ENCODE data around the gene SMIM3.

Gene SMIM3

DNA sequence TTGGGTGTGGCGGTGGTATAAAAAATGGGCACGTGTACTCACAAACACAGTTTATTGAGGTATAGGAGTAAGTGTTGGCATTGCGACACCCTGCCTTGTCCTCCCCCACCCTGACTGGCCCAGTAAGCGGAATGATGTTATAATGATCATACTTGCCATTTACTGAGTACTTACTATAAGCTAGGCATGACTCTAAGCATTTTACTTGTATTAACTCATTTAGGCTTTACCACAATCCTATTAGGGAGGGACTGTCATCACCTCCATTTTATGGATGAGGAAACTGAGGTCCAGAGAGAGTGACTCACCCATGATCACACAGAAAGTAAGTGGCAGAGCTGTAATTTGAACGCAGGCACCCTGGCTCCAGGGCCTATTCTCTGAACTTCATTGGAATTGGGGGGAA is 2.3 kb downstream of the SMIM3 start:
- no peak for ATAC-seq
- TF ChIP-seq, protein P1, sequence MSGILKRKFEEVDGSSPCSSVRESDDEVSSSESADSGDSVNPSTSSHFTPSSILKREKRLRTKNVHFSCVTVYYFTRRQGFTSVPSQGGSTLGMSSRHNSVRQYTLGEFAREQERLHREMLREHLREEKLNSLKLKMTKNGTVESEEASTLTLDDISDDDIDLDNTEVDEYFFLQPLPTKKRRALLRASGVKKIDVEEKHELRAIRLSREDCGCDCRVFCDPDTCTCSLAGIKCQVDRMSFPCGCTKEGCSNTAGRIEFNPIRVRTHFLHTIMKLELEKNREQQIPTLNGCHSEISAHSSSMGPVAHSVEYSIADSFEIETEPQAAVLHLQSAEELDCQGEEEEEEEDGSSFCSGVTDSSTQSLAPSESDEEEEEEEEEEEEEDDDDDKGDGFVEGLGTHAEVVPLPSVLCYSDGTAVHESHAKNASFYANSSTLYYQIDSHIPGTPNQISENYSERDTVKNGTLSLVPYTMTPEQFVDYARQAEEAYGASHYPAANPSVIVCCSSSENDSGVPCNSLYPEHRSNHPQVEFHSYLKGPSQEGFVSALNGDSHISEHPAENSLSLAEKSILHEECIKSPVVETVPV (CRISPR knock-in tag; IDR thresholded peaks at IDR 0.05) = no peak
- TF ChIP-seq, protein P2, sequence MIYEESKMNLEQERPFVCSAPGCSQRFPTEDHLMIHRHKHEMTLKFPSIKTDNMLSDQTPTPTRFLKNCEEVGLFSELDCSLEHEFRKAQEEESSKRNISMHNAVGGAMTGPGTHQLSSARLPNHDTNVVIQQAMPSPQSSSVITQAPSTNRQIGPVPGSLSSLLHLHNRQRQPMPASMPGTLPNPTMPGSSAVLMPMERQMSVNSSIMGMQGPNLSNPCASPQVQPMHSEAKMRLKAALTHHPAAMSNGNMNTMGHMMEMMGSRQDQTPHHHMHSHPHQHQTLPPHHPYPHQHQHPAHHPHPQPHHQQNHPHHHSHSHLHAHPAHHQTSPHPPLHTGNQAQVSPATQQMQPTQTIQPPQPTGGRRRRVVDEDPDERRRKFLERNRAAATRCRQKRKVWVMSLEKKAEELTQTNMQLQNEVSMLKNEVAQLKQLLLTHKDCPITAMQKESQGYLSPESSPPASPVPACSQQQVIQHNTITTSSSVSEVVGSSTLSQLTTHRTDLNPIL (CRISPR knock-in tag; IDR thresholded peaks at IDR 0.05; ENCODE audit: low read depth) = no peak
- TF ChIP-seq, protein P3, sequence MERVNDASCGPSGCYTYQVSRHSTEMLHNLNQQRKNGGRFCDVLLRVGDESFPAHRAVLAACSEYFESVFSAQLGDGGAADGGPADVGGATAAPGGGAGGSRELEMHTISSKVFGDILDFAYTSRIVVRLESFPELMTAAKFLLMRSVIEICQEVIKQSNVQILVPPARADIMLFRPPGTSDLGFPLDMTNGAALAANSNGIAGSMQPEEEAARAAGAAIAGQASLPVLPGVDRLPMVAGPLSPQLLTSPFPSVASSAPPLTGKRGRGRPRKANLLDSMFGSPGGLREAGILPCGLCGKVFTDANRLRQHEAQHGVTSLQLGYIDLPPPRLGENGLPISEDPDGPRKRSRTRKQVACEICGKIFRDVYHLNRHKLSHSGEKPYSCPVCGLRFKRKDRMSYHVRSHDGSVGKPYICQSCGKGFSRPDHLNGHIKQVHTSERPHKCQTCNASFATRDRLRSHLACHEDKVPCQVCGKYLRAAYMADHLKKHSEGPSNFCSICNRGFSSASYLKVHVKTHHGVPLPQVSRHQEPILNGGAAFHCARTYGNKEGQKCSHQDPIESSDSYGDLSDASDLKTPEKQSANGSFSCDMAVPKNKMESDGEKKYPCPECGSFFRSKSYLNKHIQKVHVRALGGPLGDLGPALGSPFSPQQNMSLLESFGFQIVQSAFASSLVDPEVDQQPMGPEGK (CRISPR knock-in tag; IDR thresholded peaks at IDR 0.05; ENCODE audit: borderline replicate concordance) = no peak
- TF ChIP-seq OSR1 (CRISPR knock-in tag; IDR thresholded peaks at IDR 0.05) (no peak), ZNF8 (CRISPR knock-in tag; IDR thresholded peaks at IDR 0.05) (no peak), GLIS3 (CRISPR knock-in tag; IDR thresholded peaks at IDR 0.05) (no peak)

DNA sequence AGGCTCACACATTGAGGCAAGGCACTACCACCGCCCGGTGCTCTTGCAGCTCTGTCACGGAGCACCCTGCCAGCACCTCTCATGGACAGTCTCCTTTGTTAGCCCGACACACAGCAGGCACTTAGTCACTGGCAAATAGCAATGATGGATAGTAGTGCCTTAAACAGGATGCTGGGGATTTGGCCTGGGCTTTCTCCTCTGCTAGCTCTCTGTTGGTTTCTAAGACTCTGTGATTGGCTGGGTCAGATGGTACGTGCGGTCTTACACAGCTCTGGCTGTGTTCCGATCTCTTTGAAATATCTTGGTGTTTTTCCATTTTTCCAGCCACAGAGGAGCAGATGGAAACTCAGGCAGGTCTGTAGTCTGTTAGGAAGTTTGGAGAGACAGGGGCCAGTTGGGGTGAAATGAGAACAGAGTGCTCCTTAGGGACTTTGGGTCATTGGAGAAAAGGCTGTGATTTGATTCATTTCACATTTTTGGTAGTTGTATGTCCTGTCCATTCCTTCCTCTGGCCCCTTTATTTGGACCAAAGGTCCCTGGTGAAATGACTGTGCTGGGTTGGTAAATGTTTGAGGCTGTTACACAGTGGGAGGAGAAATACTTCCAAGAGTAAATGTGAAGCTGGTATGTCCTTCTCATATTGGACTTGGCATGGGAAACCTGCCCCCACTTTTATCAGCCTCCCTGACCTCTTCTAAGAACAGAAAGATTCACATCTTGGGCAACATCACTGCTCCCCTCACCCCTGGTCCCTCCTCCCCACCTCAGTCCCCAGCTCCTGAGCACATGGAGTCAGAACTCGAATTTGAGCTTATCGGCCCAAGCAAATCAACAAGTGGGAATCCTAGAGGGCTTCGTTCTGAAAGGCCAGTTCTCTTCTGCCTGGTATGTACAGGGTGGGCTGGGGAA is 3.4 kb downstream of the SMIM3 start:
- TF ChIP-seq, protein P4, sequence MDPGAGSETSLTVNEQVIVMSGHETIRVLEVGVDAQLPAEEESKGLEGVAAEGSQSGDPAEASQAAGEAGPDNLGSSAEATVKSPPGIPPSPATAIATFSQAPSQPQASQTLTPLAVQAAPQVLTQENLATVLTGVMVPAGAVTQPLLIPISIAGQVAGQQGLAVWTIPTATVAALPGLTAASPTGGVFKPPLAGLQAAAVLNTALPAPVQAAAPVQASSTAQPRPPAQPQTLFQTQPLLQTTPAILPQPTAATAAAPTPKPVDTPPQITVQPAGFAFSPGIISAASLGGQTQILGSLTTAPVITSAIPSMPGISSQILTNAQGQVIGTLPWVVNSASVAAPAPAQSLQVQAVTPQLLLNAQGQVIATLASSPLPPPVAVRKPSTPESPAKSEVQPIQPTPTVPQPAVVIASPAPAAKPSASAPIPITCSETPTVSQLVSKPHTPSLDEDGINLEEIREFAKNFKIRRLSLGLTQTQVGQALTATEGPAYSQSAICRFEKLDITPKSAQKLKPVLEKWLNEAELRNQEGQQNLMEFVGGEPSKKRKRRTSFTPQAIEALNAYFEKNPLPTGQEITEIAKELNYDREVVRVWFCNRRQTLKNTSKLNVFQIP (CRISPR knock-in tag; IDR thresholded peaks at IDR 0.05; ENCODE audit: borderline replicate concordance, low read depth) = no peak
- TF ChIP-seq ZFP3 (CRISPR knock-in tag; IDR thresholded peaks at IDR 0.05) = peak; percentile 47; the same call in 1 of the 2 replicates
- no peak for TF ChIP-seq CSDC2 (CRISPR knock-in tag; IDR thresholded peaks at IDR 0.05)
- 0 out of 2 replicates have a peak, but pooled peaks have one; percentile 14 for TF ChIP-seq TCF4 (CRISPR knock-in tag; IDR thresholded peaks at IDR 0.05; ENCODE audit: borderline replicate concordance)
- TF ChIP-seq GLIS3 (CRISPR knock-in tag; IDR thresholded peaks at IDR 0.05) = 0 out of 2 replicates have a peak, but pooled peaks have one; percentile 20
- peak; percentile 76 for TF ChIP-seq TOX (CRISPR knock-in tag; IDR thresholded peaks at IDR 0.05; ENCODE audit: borderline replicate concordance)
- TF ChIP-seq, protein P2 (CRISPR knock-in tag; IDR thresholded peaks at IDR 0.05; ENCODE audit: low read depth) = no peak
- peak; percentile 82 for TF ChIP-seq ISL1 (CRISPR knock-in tag; IDR thresholded peaks at IDR 0.05)
- TF ChIP-seq, protein P3 (CRISPR knock-in tag; IDR thresholded peaks at IDR 0.05; ENCODE audit: borderline replicate concordance) = no peak
- TF ChIP-seq PPARA (CRISPR knock-in tag; IDR thresholded peaks at IDR 0.05; ENCODE audit: borderline replicate concordance) = no peak
- ATAC-seq = peak; percentile 71

DNA sequence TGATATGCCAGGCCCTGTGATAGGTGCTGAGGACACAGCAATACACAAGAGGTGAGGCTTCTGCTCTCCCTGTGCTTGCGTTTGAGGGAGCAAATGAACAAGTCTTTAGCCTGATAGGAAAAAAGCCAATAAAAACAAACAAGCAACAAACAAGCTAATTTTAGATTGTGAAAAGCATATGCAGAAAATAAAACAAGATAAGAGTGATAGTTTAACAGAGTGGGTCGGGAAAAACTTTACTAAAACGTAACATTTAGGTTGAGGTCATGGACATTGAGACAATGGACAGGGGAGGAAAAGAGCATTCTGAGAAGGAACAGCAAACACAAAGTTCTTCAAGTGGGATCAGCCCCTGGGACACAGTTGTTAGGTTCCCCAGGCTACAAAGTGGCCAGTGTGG is 4.3 kb downstream of the SMIM3 start:
- TF ChIP-seq ZNF565 (CRISPR knock-in tag; conservative IDR thresholded peaks at IDR 0.05; ENCODE audit: low read depth) = no peak
- TF ChIP-seq ZNF70 (CRISPR knock-in tag; IDR thresholded peaks at IDR 0.05) = no peak
- TF ChIP-seq, protein P1 (CRISPR knock-in tag; IDR thresholded peaks at IDR 0.05) = no peak
- TF ChIP-seq, protein P2 (CRISPR knock-in tag; IDR thresholded peaks at IDR 0.05; ENCODE audit: low read depth) = no peak
- no peak for TF ChIP-seq CSDC2 (CRISPR knock-in tag; IDR thresholded peaks at IDR 0.05)
- no peak for TF ChIP-seq RARB (CRISPR knock-in tag; IDR thresholded peaks at IDR 0.05)
- no peak for TF ChIP-seq ESRRG (CRISPR knock-in tag; IDR thresholded peaks at IDR 0.05)
- no peak for TF ChIP-seq ZNF8 (CRISPR knock-in tag; IDR thresholded peaks at IDR 0.05)
- no peak for TF ChIP-seq ZC3H10 (CRISPR knock-in tag; IDR thresholded peaks at IDR 0.05)
- no peak for TF ChIP-seq SNAI2 (CRISPR knock-in tag; IDR thresholded peaks at IDR 0.05)
- ATAC-seq = no peak
